Measurements from ENCODE around the gene CDH23. TPM values are rescaled to one million over a fixed set of nuclear protein-coding genes. Genes with fewer than 3 reads are reported as not detected.
A peak's percentile ranks its signal among the peaks of the same experiment; 100 is the strongest.

The CDH23 gene
- total RNA-seq, 1 donor = 0.36 TPM

- DNase-seq (ENCODE audit: insufficient read length, low spot score, missing footprints) = no peak
- H3K4me1 ChIP-seq (ENCODE audit: insufficient read depth, low read length) = no peaks in the 10 kb centered on the region
- no peak overlapping the region for H3K4me3 ChIP-seq (ENCODE audit: insufficient read depth, low read length)
- no peak overlapping the region for H3K4me2 ChIP-seq (ENCODE audit: insufficient read depth, low read length)
- TF ChIP-seq, protein P1, sequence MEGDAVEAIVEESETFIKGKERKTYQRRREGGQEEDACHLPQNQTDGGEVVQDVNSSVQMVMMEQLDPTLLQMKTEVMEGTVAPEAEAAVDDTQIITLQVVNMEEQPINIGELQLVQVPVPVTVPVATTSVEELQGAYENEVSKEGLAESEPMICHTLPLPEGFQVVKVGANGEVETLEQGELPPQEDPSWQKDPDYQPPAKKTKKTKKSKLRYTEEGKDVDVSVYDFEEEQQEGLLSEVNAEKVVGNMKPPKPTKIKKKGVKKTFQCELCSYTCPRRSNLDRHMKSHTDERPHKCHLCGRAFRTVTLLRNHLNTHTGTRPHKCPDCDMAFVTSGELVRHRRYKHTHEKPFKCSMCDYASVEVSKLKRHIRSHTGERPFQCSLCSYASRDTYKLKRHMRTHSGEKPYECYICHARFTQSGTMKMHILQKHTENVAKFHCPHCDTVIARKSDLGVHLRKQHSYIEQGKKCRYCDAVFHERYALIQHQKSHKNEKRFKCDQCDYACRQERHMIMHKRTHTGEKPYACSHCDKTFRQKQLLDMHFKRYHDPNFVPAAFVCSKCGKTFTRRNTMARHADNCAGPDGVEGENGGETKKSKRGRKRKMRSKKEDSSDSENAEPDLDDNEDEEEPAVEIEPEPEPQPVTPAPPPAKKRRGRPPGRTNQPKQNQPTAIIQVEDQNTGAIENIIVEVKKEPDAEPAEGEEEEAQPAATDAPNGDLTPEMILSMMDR (IDR thresholded peaks at IDR 0.05; ENCODE audit: extremely low read depth, low read depth, low read length) = no peak
- peaks cover 16% of the 10 kb centered on the region for H3K27me3 ChIP-seq (ENCODE audit: insufficient read depth, low read length)
- no peaks in the 10 kb centered on the region for H3K36me3 ChIP-seq (ENCODE audit: insufficient read depth, low read length)
- no peaks in the 10 kb centered on the region for H3K79me2 ChIP-seq (ENCODE audit: insufficient read depth, low read length)
- no peak overlapping the region for H2AFZ ChIP-seq (ENCODE audit: low read length)
- no peaks in the 10 kb centered on the region for H4K20me1 ChIP-seq (ENCODE audit: insufficient read depth, low read length)
- H3K9me3 ChIP-seq (ENCODE audit: low read depth, low read length) = no peaks in the 10 kb centered on the region
- H3K27ac ChIP-seq (ENCODE audit: low read depth, low read length) = no peak overlapping the region
Measured at GRCh38 chr10:71483135-71483534, 86.4 kb downstream of the CDH23 start.

DNA sequence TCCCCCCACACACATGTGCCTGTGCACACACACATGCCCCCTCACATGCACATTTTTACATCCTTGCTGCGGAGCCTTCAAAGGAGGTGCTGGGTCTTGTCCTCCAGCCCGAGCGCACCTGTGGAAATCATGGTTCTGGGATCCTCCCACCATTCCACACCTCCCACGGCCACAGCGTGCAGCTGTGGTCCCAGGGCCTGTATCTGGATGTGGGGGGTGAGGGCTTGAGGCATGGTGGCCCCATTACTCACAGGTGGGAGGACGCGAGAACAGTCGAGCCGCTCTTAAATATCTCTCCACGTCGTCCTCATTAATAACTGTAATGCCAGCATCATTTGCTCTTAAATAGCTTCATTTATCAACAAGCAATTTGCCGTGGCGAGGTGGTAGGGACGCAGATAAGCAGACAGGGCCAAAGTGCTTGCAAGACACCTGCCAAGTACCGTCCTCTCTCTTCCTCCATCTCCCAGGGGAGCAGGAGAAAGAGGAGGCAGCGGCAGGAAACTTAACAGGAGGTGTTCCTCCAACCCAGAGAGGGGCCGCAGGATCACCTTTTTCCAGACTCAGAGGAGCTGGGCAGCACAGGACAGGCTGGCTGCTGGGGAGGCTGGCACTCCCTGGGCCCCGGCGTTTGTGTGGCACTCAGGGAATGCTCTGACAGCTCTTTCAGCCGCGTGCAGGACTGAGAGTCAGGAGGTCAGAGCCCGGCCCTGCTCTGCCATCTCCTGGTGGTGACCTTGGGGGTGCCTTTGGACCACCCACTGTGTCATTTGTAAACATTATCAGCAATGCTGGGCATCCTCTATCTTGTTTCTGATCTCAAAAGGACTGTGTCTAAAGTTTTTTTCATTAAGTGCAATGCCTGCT is 87.4 kb downstream of the CDH23 start:
- Histone ChIP-seq H3K4me2 (ENCODE audit: insufficient read depth, low read length) (no peak overlapping the region), H3K36me3 (ENCODE audit: insufficient read depth, low read length) (no peaks in the 10 kb centered on the region), H2AFZ (ENCODE audit: low read length) (no peak overlapping the region), H3K9me3 (ENCODE audit: low read depth, low read length) (no peaks in the 10 kb centered on the region), H3K4me3 (ENCODE audit: insufficient read depth, low read length) (no peak overlapping the region), H3K79me2 (ENCODE audit: insufficient read depth, low read length) (no peaks in the 10 kb centered on the region), H3K4me1 (ENCODE audit: insufficient read depth, low read length) (no peaks in the 10 kb centered on the region), H3K27ac (ENCODE audit: low read depth, low read length) (no peak overlapping the region), H3K27me3 (ENCODE audit: insufficient read depth, low read length) (peaks cover 13% of the 10 kb centered on the region), H4K20me1 (ENCODE audit: insufficient read depth, low read length) (no peaks in the 10 kb centered on the region)
- DNase-seq (ENCODE audit: insufficient read length, low spot score, missing footprints) = no peak
- TF ChIP-seq, protein P1 (IDR thresholded peaks at IDR 0.05; ENCODE audit: extremely low read depth, low read depth, low read length) = no peak

DNA sequence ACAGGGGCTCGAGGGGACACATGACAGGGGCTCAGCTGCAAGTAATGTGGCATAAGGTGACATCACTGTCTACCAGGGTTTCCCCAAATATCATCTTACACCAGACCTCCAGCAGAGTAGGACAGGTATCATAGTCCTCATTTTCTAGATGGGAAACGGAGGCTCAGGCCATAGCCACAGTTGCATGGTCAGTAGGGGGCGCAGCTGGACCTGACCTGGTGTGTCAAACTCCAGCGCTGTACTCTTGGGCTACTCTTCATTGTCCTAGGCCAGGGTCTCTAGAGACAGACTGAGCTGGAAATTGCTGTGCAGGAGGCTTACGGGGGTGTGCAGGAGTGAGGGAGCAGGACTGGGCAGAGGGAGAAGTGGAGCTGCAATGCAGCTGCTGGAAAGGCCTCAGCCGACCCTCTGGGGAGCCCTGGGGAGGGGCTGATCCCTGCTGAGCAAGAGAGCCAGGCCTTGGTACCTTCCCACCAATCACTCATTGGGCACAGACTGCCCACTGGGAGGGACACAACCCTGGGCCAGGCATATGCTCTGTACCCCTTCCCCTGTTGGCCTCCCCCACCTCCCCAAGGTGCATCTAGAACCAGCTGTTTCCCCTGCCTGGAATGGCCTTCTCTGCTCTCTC is 89.9 kb downstream of the CDH23 start:
- Histone ChIP-seq H3K79me2 (ENCODE audit: insufficient read depth, low read length) (no peaks in the 10 kb centered on the region), H3K27me3 (ENCODE audit: insufficient read depth, low read length) (peaks cover 3% of the 10 kb centered on the region), H3K36me3 (ENCODE audit: insufficient read depth, low read length) (no peaks in the 10 kb centered on the region), H3K4me1 (ENCODE audit: insufficient read depth, low read length) (no peaks in the 10 kb centered on the region), H4K20me1 (ENCODE audit: insufficient read depth, low read length) (no peaks in the 10 kb centered on the region), H3K27ac (ENCODE audit: low read depth, low read length) (no peak overlapping the region), H2AFZ (ENCODE audit: low read length) (no peak overlapping the region), H3K4me2 (ENCODE audit: insufficient read depth, low read length) (no peak overlapping the region), H3K4me3 (ENCODE audit: insufficient read depth, low read length) (no peak overlapping the region), H3K9me3 (ENCODE audit: low read depth, low read length) (no peaks in the 10 kb centered on the region)
- peak; percentile 73 for DNase-seq (ENCODE audit: insufficient read length, low spot score, missing footprints)
- TF ChIP-seq, protein P1 (IDR thresholded peaks at IDR 0.05; ENCODE audit: extremely low read depth, low read depth, low read length) = peak; percentile 66

GRCh38 chr10:71487726-71488125 is 91.0 kb downstream of the CDH23 start:
- H3K79me2 ChIP-seq (ENCODE audit: insufficient read depth, low read length) = no peaks in the 10 kb centered on the region
- H3K27ac ChIP-seq (ENCODE audit: low read depth, low read length) = no peak overlapping the region
- H4K20me1 ChIP-seq (ENCODE audit: insufficient read depth, low read length) = no peaks in the 10 kb centered on the region
- TF ChIP-seq, protein P1 (IDR thresholded peaks at IDR 0.05; ENCODE audit: extremely low read depth, low read depth, low read length) = no peak
- H2AFZ ChIP-seq (ENCODE audit: low read length) = no peak overlapping the region
- H3K9me3 ChIP-seq (ENCODE audit: low read depth, low read length) = no peaks in the 10 kb centered on the region
- no peaks in the 10 kb centered on the region for H3K4me1 ChIP-seq (ENCODE audit: insufficient read depth, low read length)
- no peak overlapping the region for H3K4me2 ChIP-seq (ENCODE audit: insufficient read depth, low read length)
- peak; percentile 72 for DNase-seq (ENCODE audit: insufficient read length, low spot score, missing footprints)
- no peaks in the 10 kb centered on the region for H3K36me3 ChIP-seq (ENCODE audit: insufficient read depth, low read length)
- no peak overlapping the region for H3K4me3 ChIP-seq (ENCODE audit: insufficient read depth, low read length)
- peaks cover 3% of the 10 kb centered on the region for H3K27me3 ChIP-seq (ENCODE audit: insufficient read depth, low read length)
